Astrocyte of the spinal cord (primary cell): Measurements from ENCODE around the gene UFM1.
A peak's percentile ranks its signal among the peaks of the same experiment; 100 is the strongest.
"Not testable (repeated sequence)": the region's sequence is repeated elsewhere in the genome, so short reads cannot be mapped to it uniquely, and the experiment has no call there.

ENCODE experiments used
- DNase-seq: peaks from one replicate; pipeline ENCODE4 v3.0.0; 2011; ENCODE audit warnings: low read depth, low spot score
- H3K4me3 ChIP-seq: 2 replicates; pipeline ENCODE4 v1.5.1; 2011; ENCODE audit warnings: low read depth, mild to moderate bottlenecking, low read length, moderate library complexity
- CTCF ChIP-seq: IDR thresholded peaks from 2 replicates; pipeline ENCODE4 v1.5.1; 2012; ENCODE audit warnings: low read depth, mild to moderate bottlenecking, low read length, inconsistent platforms
- in situ Hi-C: cut with HindIII; loops from 2 replicates; pipeline ENCODE4 v1.10.0; 2017; ENCODE audit warnings: low sequenced_read_pairs

UFM1 gene

GRCh38 chr13:38349390-38350113 lies at the start of gene UFM1:
UFM1 (plus strand) TSS chr13:38349851; CDS start chr13:38349920, 69 bp downstream.
- in situ Hi-C loops = no loop called here
- peak within 1 kb of the TSS; percentile 96 for H3K4me3 ChIP-seq
- DNase-seq = peak; percentile 98
- no peak for TF ChIP-seq CTCF

GRCh38 chr13:38301236-38301635 lies 48.4 kb upstream of the UFM1 start:
- TF ChIP-seq CTCF = no peak
- no peak overlapping the region for H3K4me3 ChIP-seq
- no peak for DNase-seq
- in situ Hi-C loops = no loop called here

GRCh38 chr13:38303816-38304320 lies 45.8 kb upstream of the UFM1 start:
- no peak overlapping the region for H3K4me3 ChIP-seq
- TF ChIP-seq CTCF = no peak
- in situ Hi-C loops = no loop called here
- DNase-seq = no peak

GRCh38 chr13:38308736-38309135 lies 40.9 kb upstream of the UFM1 start:
- no peak for TF ChIP-seq CTCF

GRCh38 chr13:38309397-38309796 lies 40.3 kb upstream of the UFM1 start:
- DNase-seq = no peak
- no peak for TF ChIP-seq CTCF
- in situ Hi-C loops = no loop called here
- H3K4me3 ChIP-seq = no peak overlapping the region

More at GRCh38 chr13:38308736-38309135, 40.9 kb upstream of the UFM1 start:
- in situ Hi-C loops = no loop called here
- DNase-seq = peak; percentile 51
- no peak overlapping the region for H3K4me3 ChIP-seq

GRCh38 chr13:38311175-38311574 lies 38.5 kb upstream of the UFM1 start:
- in situ Hi-C loops, H3K4me3 ChIP-seq, DNase-seq: not testable (repeated sequence)

- no peak overlapping the region for H3K4me3 ChIP-seq
- in situ Hi-C loops = no loop called here
- DNase-seq = no peak
- TF ChIP-seq CTCF = no peak
These were observed 33.5 kb upstream of the UFM1 start for GRCh38 chr13:38316129-38316528.
